GM12801 (cell line): ENCODE results near the gene PLEKHA7.

Experiments
- TF ChIP-seq, protein P1 (sequence below): IDR thresholded peaks from one replicate; pipeline ENCODE4 v1.5.1; 2011; ENCODE audit warnings: control low read depth; ENCODE audit not compliant: insufficient read length; ENCODE audit errors: extremely low read depth

Gene PLEKHA7

GRCh38 chr11:16745950-16746605 lies 268.1 kb downstream of the PLEKHA7 start:
- TF ChIP-seq, protein P1, sequence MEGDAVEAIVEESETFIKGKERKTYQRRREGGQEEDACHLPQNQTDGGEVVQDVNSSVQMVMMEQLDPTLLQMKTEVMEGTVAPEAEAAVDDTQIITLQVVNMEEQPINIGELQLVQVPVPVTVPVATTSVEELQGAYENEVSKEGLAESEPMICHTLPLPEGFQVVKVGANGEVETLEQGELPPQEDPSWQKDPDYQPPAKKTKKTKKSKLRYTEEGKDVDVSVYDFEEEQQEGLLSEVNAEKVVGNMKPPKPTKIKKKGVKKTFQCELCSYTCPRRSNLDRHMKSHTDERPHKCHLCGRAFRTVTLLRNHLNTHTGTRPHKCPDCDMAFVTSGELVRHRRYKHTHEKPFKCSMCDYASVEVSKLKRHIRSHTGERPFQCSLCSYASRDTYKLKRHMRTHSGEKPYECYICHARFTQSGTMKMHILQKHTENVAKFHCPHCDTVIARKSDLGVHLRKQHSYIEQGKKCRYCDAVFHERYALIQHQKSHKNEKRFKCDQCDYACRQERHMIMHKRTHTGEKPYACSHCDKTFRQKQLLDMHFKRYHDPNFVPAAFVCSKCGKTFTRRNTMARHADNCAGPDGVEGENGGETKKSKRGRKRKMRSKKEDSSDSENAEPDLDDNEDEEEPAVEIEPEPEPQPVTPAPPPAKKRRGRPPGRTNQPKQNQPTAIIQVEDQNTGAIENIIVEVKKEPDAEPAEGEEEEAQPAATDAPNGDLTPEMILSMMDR: no peak

DNA sequence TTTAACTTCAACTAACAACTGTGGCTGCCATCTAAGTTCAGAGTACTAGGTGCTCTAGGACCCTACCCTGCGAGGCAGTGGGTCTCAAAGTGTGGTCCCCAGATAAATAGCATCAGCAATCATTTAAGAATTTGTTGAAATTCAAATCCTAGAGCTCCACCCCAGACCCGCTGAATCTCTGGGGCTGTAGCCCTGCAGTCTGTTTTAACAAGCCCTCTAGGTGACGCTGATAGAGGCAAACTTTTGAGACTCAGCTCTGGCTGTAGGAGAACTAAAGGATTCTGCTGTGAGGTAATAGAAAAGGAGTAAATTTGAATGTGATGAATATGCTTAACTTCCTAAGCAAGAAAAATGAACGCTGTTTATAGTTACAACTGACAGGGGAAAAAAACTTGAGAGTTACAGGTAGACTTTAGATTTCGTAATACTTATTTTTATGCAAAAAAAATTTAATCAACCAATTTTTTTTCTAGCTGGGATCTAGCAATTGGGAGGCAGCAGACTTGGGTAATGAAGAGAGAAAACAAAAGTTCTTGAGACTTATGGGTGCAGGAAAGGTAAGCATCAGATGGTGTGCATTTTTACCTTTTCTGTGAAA lies 270.0 kb downstream of the PLEKHA7 start:
- TF ChIP-seq, protein P1: no peak

DNA sequence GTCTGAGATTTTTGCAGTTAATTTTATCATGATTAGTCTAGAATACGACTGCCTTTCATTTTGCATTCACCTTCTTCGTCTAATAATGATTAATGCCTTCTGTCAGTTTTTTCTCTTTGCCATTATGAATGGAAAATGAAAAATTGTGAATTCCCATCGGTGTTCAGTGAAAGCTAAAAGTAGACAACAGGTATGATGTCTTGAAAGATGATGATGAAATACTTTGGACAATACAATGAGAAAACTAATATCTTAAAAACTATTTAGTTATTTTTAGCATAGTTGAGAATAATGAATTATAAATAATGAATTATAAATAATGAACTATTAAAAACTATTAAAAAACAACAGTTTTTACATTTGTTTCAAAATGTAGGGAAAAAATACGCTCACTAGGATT lies 270.7 kb downstream of the PLEKHA7 start:
- TF ChIP-seq, protein P1: no peak

DNA sequence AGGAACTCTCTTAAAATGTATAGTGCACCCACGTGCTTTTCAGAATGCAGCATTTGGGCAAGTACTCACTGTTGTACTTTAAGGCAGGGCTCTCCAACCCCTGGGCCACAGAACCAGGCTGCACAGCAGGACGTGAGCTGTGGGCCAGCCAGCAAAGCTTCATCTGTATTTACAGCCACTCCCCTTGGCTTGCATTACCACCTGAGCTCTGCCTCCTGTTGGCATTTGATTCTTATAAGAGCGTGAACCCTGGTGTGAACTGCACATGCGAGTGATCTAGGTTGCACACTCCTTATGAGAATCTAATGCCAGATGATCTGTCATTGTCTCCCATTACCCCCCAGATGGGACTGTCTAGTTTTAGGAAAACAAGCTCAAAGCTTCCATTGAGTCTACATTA lies 272.7 kb downstream of the PLEKHA7 start:
- TF ChIP-seq, protein P1: no peak

DNA sequence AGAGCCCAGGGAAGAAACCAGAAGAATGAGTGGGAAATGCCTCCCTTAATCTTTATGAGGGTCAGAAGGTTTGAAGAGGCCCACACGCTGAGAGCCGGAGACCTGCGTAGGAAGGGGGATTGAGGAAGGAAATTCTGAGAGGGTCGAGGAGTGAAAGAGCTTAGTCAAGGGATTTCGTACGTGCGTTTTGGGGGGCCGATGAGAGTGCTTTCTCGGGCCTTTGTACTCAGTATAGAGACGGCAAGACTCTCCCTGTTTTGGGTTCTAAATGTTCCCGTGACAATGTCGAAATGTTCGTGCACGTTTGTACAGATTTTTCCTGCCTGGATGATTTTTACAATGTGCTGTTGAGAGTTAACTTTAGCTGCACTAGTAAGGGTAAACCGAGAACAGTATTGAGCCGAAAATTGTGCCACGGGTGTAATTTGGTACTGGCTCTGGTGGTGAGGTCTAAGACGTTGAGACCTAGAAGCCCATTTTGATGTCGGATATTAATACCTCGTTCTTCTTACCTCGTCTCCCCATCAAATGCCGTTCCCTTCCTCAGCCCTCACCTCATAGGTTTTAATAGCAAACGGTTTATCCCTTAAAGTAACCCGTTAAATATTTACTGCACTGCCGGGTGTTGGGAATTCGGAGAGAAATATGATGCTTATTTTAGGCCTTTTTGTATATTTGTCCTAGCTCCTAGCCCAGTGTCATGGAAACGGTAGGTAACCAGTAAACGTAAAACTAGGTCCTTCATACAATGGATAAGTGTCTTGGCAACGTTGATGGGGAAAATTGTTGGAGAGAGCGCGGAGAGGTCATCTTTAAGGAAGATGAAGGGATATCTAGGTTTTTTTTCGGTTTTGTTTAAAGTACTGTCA lies 275.0 kb downstream of the PLEKHA7 start:
- TF ChIP-seq, protein P1: no peak

DNA sequence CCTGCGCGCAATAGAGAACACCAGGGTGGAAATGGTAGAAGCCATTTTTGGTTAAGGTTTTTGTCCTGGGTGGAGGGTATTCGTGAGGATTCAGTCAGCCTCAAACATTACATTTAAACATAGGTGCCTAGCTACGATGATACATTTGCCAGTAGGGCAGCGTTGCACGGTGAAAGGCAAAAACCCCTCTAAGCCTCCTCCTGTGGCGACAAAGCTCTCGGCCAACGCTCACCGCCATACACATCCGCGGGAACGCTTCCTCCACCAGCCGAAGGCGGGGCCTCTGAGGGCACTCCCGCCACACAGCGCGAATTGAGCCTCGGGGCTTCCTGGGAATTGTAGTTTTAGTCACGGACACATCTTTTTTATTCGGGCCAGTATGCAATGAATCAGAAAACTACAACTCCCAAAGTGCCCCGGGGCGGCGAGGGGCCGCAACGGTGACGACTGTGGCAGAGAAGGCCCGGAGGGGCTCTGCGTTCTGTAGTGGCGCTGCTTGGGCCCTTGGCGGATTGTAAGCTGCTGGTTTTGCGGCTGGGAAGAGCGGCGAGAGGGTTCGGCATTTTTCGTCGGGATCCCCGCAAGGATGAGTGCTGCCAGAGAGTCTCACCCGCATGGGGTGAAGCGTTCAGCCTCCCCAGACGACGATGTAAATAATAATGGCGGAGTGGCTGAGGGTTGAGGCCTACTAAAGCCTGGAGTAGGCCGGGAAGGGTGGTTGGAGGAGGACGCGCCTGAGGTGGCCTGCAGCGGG lies 275.8 kb downstream of the PLEKHA7 start, which contains the start of gene C11orf58:
Gene C11orf58, plus strand, starts transcription at position 455 of the 754 bp plus-strand sequence. Its CDS starts 132 bp downstream, at position 587.
- TF ChIP-seq, protein P1: no peak

- TF ChIP-seq, protein P1: no peak
Observed at GRCh38 chr11:16737818-16738192, 276.4 kb downstream of the PLEKHA7 start.
